GM18520 (cell line): ENCODE measurements around the gene YPEL2.

Source experiments
- ATAC-seq: cut with Tn5 transposase; IDR thresholded peaks from one replicate; pipeline ENCODE4 v1.9.1; 2021; ENCODE audit not compliant: unreplicated experiment

The YPEL2 gene

GRCh38 chr17:59356543-59357218 is 25.2 kb downstream of the YPEL2 start:
- ATAC-seq, result no peak

- no peak for ATAC-seq
These were observed 25.8 kb downstream of the YPEL2 start for GRCh38 chr17:59357219-59357697.

DNA sequence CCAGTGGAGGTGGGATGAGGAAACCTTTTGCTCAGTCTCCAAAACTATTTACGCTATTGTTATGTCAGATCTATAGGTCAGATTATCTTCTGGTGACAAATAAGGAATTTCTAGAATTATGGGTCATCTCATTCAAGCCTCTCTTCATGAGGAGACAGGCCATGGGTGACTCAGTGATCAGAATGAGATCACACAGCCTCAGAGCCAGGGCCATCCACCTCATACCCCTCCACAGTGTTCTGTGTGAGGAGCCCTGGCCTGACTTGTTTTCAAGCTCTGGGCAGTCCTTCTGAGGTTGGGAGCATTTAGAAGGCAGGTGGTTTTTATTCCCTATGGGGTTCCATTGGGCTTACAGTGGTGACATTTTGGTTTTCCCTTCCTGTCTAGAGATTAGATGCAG is 26.5 kb downstream of the YPEL2 start:
- ATAC-seq, result no peak

GRCh38 chr17:59361386-59361785 is 29.9 kb downstream of the YPEL2 start:
- no peak for ATAC-seq

DNA sequence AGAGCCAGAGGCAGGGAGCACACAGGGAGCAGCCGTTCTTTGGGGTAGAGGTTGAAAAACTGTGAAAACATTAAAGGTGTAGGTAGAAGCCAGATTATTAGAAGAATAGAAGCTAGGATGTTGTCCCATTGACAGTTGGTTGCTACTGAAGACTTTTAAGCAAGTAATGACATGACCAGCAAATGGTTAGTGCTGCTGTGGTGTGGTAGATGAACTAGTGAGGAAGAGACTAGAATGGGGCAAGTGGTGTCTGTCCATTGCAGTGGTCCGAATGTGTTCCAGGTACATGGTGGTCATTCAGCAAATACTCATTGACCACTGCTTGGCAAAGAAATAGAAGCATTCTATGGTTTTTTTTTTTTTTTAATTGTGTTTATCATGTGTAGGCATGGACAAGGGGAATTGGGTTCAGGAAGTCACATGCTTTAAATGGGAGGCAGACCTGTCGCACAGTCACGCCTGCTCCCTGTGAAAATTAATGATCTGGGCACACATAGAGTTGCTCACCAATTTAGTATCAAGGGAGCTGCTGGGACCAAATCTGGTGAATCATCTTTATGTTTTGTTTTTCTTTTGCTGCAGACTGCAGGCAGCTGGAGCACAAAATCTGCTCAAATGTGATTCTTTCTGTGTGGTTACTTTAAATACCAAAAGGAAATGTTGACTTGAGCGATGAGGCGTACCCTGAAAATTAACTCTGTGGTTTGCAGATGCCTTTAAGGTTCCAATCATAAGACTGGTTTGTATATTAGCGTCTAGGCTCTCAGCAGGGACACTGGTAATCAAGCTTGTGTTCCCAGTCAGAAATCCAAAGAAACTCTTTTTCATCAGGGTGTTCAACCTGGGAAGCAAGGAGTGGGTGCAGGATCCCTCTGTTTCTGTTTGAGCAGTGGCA is 30.7 kb downstream of the YPEL2 start:
- ATAC-seq, result no peak

DNA sequence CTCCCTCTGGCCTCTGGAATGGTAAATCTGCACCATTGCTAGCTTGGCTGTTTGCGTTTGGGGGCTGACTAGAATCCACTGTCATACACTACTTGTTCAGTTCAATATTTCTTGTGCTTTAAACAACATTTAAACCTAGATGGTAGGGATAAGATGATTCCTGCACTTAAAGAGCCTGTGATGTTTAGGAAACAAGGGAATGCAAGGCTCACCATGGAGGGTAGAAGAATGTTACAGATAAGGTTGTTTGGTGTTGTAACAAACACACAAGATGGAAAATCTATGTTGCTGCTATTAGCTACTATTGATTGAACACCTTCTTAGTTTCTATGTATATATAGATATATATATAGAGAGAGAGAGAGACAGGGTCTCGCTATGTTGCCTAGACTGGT is 31.4 kb downstream of the YPEL2 start:
- ATAC-seq, result no peak

GRCh38 chr17:59365383-59365981 is 34.0 kb downstream of the YPEL2 start:
- ATAC-seq, result no peak

- no peak for ATAC-seq
These were observed 34.7 kb downstream of the YPEL2 start for GRCh38 chr17:59366040-59366757.

- no peak for ATAC-seq
These were observed 35.6 kb downstream of the YPEL2 start for GRCh38 chr17:59366773-59367656.

DNA sequence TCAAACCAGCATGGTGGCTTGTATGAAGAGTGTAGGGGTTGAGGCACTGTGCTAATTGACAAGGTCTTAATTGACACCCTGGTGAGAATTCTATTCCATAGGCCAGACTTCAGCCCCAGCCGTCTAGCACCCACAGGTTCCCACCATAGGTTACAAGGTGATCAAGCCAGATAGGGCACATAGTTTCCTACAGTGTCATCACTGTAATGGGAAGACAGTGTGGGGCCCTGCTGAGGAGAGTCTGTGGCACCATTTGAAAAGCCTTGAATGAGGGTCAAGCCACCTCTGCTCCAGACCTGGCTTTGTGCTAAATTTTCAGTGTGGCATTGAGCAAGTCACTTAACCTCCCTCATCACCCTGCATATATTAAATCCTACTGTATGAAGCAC is 36.2 kb downstream of the YPEL2 start:
- no peak for ATAC-seq

DNA sequence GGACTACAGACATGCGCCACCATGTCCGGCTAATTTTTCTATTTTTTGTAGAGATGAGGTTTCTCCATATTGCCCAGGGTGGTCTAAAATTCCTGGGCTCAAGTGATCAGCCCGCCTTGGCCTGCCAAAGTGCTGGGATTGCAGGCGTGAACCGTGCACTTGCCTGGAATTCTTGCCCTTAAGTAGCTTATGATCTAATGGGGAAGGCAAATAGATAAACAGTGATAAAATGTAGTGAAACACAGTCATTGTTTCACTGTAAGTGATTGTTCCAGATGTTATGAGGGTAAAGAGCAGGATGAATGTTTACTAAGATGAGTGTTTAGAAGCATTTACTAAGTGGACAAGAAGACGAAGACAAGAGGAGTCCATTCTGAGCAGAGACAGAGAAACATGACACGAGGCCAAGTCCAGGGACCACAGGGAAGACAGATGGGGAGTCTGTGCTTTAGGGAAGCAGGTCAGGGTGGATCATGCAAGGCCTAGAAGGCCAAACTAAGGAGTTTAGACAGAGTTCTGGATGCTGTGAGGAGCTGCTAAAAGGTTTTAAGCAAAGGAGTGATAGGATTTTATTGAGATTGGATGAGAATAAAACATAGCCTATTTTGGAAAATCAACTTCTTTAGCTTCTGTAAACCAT is 36.9 kb downstream of the YPEL2 start:
- no peak for ATAC-seq

DNA sequence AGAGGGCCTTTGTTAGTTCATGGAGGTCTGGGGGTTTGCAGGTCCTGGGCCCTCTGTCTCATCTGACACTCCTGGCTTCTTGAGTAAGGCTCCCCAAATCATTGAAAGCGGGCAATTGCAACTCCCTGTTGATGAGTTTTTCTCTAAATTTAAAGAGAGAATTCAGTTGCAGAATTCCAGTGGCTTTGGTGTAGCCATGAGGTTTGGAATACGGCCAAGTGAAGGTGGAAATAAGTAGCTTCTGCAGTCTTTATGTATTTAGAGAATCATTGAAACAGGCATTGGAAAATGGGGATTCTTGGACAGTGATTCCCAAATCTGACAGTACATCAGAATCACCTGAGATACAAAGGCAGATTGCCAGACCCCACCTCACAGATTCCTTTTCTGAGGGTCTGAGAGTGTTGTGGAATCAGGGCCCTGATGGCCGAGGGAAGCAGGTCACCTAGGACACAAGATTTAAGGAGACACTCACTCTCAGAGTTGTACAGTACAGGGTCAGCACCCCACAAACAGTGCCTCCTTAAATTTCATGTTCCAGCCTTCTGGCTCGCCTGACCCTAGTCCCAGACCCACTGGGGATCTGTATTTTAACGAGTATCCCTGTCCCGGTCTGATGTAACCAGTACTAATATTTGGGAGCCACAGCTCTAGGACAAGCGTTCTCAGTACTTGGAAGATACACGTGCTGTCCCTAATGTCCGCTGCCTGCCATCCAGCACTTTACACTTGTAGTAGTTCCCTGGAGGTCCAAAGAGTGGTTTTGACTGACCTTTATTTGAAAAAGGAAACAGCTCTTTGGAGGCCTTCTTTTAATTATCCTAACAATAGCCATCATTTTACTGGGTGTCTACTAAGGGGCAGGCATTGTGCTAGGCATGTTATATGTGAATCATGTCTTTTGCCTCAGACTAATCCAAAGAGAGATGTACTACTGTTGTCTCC is 37.8 kb downstream of the YPEL2 start:
- no peak for ATAC-seq

- no peak for ATAC-seq
These were observed 39.3 kb downstream of the YPEL2 start for GRCh38 chr17:59370593-59371299.

- ATAC-seq, result no peak
These were observed 40.1 kb downstream of the YPEL2 start for GRCh38 chr17:59371416-59372100.

DNA sequence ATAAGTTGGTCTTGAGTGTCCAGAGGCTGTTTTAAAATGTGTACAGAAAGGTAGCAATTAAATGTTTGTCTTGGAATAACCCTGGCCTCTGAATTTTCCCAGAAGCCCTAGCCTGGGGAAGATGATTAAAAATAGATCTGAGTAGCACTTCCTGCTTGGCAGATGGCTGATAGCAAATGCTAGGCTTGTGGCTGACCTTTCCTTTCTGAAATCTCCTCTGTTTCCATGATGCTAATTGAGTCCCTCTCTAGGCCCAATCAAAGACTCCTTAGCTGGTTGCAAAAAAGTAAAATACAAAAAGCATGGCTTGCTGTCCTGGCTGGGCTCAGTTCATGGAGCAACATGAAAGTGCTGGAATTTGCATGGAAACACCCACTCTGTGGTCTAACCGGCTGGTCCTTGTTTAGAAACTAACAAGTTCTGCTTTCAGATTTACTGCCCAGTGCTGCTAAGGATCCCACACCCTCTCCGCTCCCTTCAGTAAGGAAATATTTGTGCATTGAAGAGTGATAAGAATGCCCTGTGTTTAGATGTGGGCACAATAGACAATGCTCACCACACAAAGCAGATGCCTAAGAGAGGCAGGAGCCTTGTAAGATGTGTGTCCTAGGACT is 40.8 kb downstream of the YPEL2 start:
- ATAC-seq, result no peak

DNA sequence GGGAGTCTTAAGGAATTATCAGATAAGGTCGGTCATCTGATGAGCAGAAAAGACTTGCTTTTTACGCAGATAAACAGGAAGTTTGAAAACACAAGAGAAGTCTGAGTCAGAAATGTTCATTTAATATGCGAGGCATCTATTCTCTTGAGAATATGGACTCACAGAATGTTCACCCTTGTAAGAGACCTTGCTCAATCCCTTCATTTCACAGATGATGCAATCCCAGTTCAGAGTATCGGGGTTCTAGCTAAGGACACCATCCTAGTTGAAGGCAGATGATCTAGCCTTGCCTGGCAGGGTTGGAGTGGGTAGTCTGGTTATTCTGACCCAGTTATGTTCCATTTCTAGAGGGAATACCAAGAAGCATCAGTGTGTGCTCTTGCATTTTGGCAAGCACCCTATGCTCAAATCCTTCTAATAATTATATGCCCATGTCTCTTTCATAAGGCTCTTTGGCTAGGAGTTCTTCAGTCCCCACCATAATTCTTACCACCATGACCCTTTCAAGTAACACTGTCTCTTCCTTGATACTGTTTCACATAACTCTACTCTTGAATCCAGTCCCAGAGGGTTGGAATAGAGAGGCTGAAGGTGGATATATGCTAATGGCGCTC is 42.5 kb downstream of the YPEL2 start:
- ATAC-seq, result no peak

DNA sequence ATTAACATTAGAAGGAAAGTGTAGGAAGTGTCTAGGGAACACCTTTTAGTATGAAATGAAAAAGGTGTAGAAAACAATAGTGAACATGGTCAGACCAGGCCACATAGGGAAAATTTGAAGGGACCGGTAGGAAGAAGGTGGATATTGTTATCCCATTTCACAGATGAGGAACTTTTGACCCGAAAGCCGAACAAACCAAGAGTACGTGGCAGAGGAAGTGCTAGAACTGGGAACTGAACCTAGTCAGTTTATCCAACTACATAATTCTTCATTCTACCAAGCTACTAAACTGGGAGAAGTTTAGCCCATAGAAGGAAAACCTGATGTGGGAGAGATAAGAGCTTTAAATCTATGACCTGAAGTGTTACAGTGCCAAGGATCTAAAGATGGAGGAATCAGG is 43.2 kb downstream of the YPEL2 start:
- no peak for ATAC-seq
